SH-SY5Y (cell line): ENCODE data around the gene ENTPD2.

Experiments
- GATA2 ChIP-seq: IDR thresholded peaks from 2 replicates; pipeline ENCODE4 v1.6.1; 2011; ENCODE audit warnings: mild to moderate bottlenecking, low read depth, low read length
- GATA3 ChIP-seq: IDR thresholded peaks from 2 replicates; pipeline ENCODE4 v1.6.1; 2011; ENCODE audit warnings: low read depth, mild to moderate bottlenecking, low read length, moderate library complexity

DNA sequence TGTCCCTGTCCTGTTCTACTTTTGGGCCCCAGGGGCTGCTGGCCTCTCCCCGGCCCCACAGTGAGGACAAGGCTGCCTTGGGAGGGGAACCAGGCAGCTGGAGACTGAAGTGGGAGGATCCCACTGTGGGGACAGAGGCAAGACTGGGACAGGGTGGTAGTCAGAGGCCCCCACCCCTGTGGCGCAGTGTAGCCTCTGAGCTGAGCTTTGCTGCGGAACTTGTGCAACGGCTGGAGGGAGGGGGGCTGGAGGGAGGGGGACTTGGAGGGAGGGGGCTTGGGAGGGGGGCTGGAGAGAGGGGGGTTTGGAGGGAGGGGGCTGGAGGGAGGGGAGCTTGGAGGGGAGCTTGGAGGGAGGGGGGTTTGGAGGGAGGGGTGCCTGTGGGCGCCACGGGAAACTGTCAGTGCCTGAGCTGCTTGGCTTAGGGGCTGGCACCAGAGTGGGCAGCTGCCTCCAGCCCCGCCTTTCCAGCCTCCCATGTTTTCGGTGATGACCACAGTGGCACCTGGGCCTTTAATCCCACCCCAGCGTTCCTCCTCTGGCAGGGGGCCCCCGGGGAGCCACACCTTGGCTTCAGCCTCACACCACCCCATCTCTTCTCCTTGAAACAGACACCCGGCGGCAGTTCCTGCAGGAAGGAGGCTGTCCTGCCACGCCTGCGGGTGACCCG, 19.7 kb downstream of the ENTPD2 start:
- TF ChIP-seq GATA3 (no peak), GATA2 (no peak)
